GM18507 (cell line): ENCODE results near the gene TMEM117.

Experiments used
- DNase-seq: peaks from one replicate; pipeline ENCODE4 v3.0.0; 2011; ENCODE audit warnings: low read depth; ENCODE audit not compliant: insufficient read length; ENCODE audit errors: extremely low spot score
- FAIRE-seq: peaks from 2 replicates; lab custom pipeline; 2011; peaks lifted over from hg19 to GRCh38; lab: Jason Lieb, UNC

The TMEM117 gene

DNA sequence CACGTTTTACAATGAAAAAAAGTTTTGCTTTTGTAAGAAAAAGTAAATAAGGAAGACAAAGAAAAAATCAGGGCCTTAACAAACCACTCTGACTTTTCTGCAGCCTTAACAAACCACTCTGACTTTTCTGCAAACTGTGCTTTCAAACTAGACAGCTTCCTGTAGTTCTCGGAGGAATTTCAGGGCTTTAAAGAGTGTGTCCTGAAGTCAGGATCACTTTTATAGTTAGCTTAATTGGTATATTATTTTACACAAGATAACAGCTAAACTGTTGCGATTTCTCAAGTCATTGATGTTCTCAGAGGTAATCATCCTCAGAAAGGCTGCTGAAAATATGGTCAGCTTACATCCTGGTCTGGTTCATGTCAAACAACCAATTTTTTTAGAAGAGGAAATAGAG lies 42.2 kb downstream of the TMEM117 start:
- FAIRE-seq: peak; percentile 9
- DNase-seq: no peak

DNA sequence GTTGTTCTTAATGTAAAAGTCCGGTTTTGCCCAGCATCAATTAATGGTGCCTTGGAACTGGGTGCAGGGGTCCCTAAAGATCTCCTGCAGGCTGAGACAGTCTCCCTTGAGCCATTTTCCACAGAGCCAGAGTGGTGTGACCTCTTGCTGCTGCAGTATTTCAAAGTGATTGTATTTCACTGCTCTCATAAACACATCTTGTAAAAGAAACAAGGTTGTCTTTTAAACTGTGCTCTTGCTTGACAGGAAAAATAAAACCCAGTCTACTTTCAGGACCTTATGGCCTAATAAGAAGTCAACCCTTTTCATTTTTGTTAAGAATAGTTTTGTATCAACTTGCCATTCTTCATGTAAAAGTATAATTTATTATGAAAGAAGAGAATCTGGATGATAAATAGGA lies 44.7 kb downstream of the TMEM117 start:
- FAIRE-seq (no peak), DNase-seq (no peak)

DNA sequence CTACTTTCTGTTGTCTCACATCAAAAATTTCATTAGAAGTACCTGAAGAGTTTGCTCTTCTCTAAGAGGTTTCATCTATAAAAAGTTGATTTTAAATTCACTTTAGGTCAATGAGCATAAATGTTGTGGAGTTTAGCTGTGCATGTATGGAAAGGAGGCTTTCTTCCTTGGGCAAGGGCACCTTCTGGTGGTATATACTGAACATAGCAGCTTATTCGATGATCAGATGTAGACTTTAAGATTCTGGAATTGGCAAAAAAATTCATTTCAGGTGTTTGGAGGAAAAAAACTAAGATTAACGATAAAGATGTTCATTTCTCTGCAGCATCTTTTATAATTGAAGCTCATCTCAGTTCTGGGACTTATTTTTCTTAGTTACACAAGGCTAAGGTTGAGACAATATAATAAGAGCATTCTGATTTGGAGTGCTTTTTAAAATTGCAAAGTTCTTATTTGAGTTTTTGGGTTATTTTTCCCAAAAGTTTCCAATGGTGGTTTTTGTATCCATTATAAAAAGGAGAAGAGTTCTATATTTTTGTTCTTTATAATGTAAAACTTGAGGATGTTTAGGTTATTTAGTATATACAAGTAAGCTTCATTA lies 46.8 kb downstream of the TMEM117 start:
- FAIRE-seq (peak; percentile 77), DNase-seq (peak; percentile 12)

DNA sequence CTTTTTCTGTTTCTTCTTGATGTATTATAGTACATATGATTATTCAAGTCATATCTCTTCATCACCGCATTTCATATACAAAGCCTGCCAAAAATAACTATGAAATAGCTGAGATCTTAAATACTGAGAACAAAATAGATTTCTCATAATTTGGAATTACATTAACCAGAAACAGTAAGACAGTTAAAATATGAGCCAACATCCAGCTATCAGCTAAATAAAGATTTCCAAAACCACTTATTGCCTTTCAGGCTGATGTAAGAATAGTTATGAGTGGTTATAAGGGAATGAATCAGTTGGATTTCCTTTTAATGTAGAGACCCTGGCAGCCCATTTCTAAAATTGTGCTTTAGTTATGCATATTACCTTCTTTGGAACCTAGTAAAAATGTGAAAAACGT lies 47.4 kb downstream of the TMEM117 start:
- no peak for DNase-seq
- FAIRE-seq: no peak

DNA sequence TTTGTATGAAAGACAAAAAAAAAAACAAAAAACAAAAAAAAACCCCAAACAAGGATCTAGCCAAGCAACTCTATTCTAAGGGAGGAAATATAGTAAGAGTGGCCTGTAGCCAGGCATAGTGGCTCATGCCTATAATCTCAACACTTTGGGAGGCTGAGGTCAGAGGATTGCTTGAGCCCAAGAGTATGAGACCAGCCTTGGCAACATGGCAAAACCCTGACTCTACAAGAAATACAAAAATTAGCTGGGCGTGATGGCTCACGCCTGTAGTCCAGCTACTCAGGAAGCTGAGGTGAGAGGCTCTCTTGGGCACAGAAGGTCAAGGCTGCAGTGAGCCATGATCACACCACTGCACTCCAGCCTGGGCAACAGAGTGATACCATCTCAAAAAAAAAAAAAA lies 47.9 kb downstream of the TMEM117 start:
- FAIRE-seq (no peak), DNase-seq (no peak)

DNA sequence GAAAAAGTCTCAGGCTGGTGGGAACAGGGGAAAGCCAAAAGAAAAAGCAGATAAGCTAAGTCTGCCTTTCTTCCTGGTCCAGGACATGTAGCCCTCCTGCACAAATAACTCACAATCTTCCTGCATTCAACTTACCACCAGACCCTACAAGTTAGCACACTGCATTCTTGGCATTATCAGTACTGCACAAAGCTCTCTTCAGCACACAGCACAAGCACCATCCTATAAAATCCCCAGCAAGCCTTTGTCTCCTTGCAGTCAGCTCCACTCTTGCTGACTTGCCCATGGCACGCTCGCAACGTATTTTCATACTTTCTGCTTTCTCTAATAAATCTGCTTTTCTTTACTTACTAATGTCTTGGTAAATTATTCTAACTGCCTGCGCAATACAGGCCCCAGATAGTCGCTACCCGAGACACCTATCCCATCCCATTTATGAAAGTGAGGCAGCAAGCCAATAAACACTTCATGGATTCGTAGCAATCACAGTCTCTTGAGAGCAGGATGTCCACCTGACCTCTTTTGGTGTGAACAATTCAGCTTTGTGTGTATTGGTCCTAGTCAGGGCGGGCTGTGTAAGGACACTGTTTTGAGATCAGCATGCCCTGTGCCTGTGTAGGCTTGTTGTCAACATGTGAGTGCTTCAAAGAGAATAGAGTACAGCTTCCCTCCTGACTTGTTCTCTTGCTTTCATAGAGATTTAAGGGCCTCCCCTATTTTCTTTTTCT lies 49.0 kb downstream of the TMEM117 start:
- FAIRE-seq: no peak
- no peak for DNase-seq

DNA sequence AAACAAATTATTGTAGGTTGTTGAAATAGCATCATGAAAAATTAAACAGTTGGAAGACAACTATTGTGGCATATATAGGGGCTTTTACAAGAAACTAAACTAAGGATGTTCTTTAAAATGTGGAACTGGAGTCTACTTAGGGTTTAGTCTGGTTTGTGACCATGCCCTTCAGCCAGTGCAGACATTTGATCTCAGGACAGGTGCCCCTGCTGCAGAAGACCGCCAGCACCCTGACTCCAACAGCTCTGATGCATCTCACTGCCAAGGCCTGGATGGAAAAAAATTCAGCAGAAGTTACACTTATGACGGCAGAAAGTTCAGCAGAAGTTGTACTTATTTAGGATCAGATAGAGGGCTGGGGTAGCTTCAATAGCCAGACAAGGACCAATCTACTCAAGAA lies 51.5 kb downstream of the TMEM117 start:
- DNase-seq (no peak), FAIRE-seq (no peak)

DNA sequence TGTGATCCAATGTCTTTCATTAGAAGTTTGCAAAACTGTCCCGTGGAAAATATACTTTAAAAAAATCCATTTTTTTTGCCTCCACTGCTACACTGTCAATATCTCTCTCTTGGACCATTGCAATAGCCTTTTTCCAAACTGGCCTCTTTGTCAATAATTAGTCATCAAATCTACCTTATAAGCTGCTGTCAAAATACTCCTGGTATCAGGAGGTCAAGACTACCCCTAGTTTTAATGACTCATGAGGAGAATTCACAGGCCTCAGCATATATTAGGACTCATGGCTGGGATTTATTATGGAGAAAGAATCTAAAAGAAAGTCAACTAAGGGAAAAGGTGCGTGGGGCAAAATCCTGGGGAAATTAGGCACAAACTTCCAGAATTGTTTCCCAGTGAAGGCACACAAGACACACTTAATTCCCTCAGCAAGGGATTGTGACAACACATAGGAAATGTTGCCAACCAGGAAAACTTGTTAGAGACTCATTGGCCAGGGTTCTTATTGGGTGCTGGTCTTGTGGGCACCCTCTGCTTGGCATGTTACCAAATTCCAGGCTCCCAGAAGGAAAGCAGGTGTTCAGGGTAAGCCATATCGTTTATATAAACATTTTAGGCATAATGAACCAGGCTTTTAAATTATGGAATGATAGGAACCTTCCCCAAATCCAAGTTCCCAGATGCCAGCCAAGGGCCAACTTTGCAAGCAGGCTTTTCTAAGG lies 56.1 kb downstream of the TMEM117 start:
- DNase-seq: no peak
- FAIRE-seq: no peak

DNA sequence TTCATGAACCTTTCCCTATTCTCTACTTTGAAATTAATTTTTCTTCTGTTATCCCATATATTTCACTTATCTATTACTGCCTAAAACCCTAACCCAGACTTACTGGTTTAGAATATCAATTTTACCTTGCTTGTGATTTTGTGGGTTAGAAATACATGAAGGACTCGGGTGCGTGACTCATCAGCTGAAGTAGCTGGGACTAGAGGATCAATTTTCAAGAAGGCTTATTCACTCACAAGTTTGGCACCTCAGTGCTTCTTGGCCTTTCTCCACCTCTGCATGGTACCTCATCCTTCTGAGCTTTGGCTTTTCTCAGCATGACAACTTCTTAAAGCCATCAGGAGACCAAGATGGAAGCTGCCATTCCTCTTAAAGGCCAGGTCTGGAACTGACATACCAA lies 57.8 kb downstream of the TMEM117 start:
- no peak for FAIRE-seq
- DNase-seq: no peak

DNA sequence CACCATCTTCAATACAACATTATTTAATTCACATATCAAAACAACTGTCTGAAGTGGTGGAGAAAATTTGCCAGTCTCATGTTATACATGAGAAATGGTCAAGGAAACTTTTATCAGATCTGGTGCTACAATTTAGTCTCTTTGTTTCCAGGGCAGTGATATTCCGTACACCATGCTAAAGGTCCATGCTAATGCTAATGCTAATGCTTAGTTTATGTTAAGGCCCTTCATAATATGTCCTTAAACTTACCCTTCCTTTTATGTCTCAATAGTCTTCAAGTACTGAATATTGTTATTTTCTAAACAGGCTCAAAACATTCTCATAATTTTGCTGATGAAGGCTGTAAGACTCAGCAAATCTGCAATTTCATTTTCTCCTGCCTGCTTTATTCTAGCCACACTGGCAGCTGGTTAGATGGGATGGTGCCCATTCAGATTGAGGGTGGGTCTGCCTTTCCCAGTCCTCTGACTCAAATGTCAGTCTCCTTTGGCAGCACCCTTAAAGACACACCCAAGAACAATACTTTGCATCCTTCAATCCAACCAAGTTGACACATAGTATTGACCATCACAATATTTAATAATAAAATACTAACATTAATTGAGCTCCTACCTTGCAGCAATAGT lies 59.8 kb downstream of the TMEM117 start:
- FAIRE-seq: no peak
- no peak for DNase-seq

DNA sequence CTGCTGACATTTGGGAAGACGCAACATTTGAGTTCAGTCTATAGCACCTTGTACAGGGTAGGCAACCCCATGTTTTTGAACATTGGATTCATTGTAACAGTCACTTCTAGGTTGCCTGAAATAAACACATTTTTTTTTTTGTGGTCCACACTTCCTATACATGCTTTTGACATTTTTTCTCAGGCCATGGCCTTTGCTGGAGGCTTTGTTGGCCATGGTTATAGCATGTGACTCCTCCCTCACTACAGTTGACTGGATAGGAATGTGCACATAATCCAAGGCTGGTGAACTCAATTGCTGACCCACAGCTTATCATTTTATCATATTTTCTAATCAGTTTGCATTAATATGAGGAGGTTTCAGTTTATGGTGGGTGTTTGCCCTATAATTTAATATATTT lies 60.6 kb downstream of the TMEM117 start:
- FAIRE-seq (no peak), DNase-seq (no peak)

DNA sequence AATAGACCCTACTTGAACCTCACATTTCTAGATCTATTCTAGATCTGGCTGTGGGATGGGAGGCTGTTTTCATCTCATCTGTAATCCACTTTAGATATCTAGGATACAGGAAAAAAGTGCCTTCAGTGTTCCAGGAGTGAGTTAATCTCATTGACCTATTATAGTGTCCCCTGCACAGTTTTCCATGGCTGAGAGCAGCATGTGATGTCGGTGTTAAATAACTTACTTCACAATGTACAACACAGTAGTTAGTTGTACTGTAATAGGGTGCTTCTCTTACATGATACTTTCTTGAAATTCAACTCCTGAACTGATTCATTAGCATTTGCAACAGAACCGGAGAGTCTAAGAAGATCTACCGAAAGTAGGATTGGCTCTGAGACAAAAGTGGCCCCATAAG lies 62.6 kb downstream of the TMEM117 start:
- FAIRE-seq (no peak), DNase-seq (no peak)

DNA sequence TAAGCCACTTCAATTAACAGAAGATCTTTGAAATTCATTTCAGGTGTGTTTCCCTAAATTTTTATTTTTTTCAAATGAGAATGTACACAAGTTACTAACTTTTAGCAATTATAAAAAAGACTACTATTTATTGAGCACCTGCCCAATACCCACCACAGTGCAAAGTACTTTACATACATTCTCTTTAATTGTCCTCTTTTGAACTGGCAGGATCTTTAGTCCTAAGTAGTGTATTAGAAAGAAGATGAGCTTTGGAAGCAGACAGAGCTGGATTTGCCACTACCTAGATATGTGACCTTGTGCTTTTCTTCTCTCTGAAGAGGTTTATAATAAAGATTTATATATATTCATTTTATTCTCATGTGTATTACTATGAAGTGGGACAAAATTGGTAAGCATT lies 63.7 kb downstream of the TMEM117 start:
- no peak for DNase-seq
- FAIRE-seq: no peak

DNA sequence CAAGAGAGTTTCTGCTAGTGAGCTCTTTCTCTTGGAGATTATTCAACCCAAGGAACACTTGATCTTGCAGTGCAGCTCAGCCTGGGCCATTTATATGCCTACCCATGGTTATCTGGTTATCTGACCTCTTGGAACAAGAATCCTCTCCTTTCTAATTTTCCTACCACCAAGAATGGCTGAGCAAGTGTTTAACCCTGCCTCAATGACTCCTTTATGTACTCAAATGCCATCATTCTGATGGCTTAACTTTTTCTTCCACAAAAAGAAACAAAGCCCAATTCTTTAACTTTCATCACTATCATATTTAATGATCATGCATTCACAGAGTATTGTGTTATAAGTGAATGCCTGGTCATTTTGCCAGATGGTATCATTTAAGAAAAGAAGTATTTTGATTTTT lies 67.8 kb downstream of the TMEM117 start:
- FAIRE-seq (no peak), DNase-seq (no peak)

DNA sequence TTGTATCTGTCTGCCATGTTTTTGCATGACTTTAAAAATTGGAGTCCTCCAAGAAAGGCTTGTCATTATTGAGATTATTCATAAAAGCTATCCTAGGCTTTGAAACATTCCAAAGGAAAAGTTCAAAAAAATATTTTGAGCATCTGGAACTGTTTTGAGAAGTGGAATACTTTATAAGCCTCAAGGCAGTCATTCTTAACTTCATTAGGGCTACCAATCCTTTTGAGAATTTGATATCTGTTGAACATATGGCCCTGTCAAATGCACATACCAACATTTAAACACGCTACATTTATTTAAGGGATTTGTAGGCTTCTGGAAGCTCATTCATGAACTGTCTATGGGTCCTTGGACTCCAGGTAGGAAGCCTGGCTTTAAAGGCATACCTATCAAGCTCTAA lies 77.0 kb downstream of the TMEM117 start:
- DNase-seq: no peak
- no peak for FAIRE-seq

DNA sequence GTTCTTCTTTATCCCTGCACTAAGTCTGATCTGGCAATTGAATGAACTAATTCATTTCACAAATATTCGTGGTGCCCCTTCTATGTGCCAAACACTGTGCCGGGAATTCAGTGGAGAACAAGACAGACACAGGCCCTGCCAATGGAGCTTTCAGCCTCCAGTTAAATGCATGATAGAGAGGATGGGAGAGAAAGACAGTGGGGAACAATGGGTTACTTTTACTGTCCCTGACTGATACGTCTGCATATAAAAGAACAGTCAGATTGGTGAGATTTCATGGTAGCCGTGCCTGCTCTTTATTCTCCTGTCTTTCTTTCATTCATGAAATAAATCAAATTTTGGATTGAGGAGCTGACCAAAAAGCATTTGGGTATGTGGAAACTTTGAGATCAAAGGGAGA lies 78.5 kb downstream of the TMEM117 start:
- FAIRE-seq: no peak
- DNase-seq: no peak

DNA sequence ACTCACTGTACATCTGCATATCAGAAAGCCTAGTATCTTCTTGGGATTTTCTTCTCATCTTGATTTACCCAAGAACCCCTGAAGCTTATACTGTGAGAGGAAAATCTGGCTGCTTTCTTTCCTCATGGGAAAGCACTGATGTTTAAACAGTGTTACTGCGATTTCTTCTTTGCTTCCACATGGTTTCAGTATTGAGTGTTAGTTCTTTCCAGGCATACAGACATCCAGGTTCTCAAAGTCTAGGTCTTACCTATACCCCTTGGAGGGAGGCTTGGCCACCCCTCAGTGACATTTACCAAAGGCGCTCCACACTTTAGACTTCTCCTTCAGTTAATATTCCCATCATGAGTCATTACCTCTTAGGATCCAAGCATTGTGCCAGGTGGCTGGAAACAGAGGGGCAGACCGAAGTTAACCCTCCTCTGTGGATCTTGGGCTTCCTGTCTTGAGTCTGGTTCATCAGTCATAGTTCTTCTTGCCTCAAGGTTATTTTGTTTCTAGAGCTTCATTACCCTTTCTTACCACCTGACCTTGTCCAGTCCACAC lies 79.1 kb downstream of the TMEM117 start:
- no peak for DNase-seq
- FAIRE-seq: no peak

DNA sequence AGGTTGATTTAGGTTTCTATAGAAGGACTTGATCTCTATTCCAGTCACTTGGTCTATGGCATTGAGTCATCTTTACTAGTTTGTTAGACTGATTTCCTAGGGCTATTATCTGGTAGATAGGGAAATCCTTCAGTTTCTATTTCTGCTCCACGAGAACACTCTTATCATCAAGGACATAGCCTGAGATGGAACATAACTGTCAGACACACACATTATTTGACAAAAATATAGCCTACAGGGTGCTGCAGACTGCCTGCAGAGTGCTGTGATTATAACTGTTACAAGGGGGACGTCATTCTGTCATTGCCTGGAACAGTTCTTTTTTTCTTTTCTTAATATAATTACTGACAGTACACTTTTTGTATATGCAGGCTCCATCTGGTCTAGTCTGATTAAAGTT lies 82.0 kb downstream of the TMEM117 start:
- FAIRE-seq (no peak), DNase-seq (no peak)

DNA sequence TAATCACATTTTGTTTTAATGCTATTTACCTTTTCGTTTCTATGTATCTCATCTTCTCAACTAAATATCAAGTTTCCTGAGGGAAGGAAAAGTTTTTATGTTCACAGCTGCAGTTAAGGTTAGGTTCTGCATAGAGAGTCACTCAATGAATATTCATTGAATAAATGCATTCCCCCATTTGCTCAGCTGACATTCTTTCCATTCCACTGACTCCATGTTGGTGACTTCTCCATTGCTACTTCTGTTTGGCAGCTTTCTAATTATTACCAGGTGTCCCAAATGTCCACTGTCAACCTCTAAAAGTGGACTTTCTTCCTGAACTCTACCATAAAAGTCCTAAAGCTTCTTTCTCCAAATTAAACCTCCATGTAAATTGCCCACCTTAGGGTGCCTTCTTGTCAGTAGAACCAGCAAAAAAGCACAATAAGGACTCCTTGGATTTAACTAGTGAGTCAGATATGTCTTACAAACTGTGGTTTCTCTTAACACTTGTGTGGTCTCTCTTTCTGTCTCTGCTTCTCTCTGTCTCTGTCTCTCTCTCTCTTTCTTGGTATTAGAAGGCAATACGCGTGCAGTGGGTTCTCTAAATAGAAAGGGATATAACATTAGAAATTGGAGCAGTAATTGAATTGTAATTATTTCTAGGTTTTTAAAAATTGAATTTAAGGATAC lies 85.9 kb downstream of the TMEM117 start:
- FAIRE-seq: no peak
- DNase-seq: no peak

DNA sequence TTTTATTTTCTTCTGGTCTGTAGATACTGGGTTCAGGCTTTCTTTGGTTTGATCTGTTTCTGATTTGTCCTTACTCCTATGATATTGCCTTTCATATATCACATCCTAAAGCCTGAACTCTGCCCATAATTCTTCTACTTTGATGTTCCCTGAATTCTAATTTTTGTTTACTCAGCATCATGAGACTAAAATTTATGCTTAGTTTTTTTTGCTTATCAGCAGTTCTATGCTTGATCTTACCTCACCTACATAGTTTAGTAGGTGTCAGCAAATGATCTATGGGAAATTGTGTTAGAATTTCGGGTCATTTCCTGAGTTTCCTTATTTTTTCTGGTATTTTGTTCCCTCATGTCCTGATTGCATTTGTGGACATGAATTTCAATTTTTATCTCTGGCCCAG lies 94.2 kb downstream of the TMEM117 start:
- FAIRE-seq: no peak

More for the DNA sequence above, 94.2 kb downstream of the TMEM117 start:
- DNase-seq: no peak
